GM19455 (cell line): Measurements from ENCODE around the gene BTBD16.

Experiments used
- ATAC-seq: cut with Tn5 transposase; IDR thresholded peaks from one replicate; pipeline ENCODE4 v1.9.1; 2021; ENCODE audit not compliant: unreplicated experiment

BTBD16 gene

GRCh38 chr10:122271076-122271475 lies at the start of gene BTBD16:
BTBD16 (plus strand) TSS chr10:122271296; CDS start chr10:122275082, 3,786 bp downstream.
- no peak for ATAC-seq

GRCh38 chr10:122221958-122222357 lies 49.1 kb upstream of the BTBD16 start:
- no peak for ATAC-seq

- no peak for ATAC-seq
These were observed 48.5 kb upstream of the BTBD16 start for GRCh38 chr10:122222638-122223037.

GRCh38 chr10:122224159-122224558 lies 46.9 kb upstream of the BTBD16 start:
- no peak for ATAC-seq

- no peak for ATAC-seq
These were observed 45.8 kb upstream of the BTBD16 start for GRCh38 chr10:122225330-122225729.

- no peak for ATAC-seq
These were observed 43.3 kb upstream of the BTBD16 start for GRCh38 chr10:122227754-122228153.

GRCh38 chr10:122229666-122230065 lies 41.4 kb upstream of the BTBD16 start:
- no peak for ATAC-seq

- ATAC-seq = no peak
These were observed 40.9 kb upstream of the BTBD16 start for GRCh38 chr10:122230222-122230621.

GRCh38 chr10:122232769-122233168 lies 38.3 kb upstream of the BTBD16 start:
- ATAC-seq = no peak

GRCh38 chr10:122233857-122234348 lies 37.2 kb upstream of the BTBD16 start:
- ATAC-seq = no peak

GRCh38 chr10:122234416-122234815 lies 36.7 kb upstream of the BTBD16 start:
- no peak for ATAC-seq

GRCh38 chr10:122236690-122237306 lies 34.3 kb upstream of the BTBD16 start:
- ATAC-seq = no peak

- no peak for ATAC-seq
These were observed 33.6 kb upstream of the BTBD16 start for GRCh38 chr10:122237331-122237990.

GRCh38 chr10:122239578-122240257 lies 31.4 kb upstream of the BTBD16 start:
- no peak for ATAC-seq

GRCh38 chr10:122240401-122240800 lies 30.7 kb upstream of the BTBD16 start:
- no peak for ATAC-seq

GRCh38 chr10:122241836-122242235 lies 29.3 kb upstream of the BTBD16 start:
- no peak for ATAC-seq

GRCh38 chr10:122243550-122243949 lies 27.5 kb upstream of the BTBD16 start:
- ATAC-seq = no peak

- no peak for ATAC-seq
These were observed 26.8 kb upstream of the BTBD16 start for GRCh38 chr10:122244001-122244975.

- ATAC-seq = no peak
These were observed 26.0 kb upstream of the BTBD16 start for GRCh38 chr10:122245136-122245535.

- ATAC-seq = no peak
These were observed 25.2 kb upstream of the BTBD16 start for GRCh38 chr10:122245897-122246296.
